Transverse colon (tissue), 3 donors: ENCODE results near the gene BRME1.

Experiments
- POLR2A ChIP-seq: fragments of 450-650 bp; IDR thresholded peaks from one replicate; pipeline ENCODE4 v1.6.1; 2016; ENCODE audit warnings: antibody characterized with exemption, mild to moderate bottlenecking, moderate library complexity
- TF ChIP-seq, protein P1 (sequence below), 5 experiments: fragments of 200-600 bp in 3 of 5; fragments of 450-650 bp in 2 of 5; sonication (generic) in 3 of 5; IDR thresholded peaks; 1 replicate in 2 of 5; 2 replicates in 3 of 5; pipeline ENCODE4 v1.5.1; 2016 to 2017; ENCODE audit warnings: antibody characterized with exemption in 5 of 5, inconsistent platforms in 3 of 5, mild to moderate bottlenecking in 2 of 5, moderate library complexity in 1 of 5

DNA sequence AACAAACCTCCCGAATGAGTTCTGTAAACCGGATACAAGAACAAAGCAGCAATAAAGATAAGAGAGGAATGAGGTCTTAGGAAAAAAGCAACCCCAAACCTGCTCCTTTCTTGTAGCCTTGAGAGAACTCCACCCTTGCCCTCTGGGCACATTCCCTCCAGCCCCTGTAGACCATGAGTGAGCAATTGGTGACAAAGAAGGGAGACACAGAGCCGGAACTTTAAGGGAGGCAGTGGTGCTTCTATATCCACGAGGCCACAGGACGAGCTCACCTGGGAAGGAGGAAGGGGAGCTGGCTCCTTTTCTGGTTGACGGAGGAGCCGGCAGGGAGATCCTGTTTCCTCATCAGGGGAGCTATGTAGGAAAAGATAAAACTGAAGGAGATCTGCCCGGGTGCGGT is 13.0 kb downstream of the BRME1 start:
- TF ChIP-seq, protein P1, sequence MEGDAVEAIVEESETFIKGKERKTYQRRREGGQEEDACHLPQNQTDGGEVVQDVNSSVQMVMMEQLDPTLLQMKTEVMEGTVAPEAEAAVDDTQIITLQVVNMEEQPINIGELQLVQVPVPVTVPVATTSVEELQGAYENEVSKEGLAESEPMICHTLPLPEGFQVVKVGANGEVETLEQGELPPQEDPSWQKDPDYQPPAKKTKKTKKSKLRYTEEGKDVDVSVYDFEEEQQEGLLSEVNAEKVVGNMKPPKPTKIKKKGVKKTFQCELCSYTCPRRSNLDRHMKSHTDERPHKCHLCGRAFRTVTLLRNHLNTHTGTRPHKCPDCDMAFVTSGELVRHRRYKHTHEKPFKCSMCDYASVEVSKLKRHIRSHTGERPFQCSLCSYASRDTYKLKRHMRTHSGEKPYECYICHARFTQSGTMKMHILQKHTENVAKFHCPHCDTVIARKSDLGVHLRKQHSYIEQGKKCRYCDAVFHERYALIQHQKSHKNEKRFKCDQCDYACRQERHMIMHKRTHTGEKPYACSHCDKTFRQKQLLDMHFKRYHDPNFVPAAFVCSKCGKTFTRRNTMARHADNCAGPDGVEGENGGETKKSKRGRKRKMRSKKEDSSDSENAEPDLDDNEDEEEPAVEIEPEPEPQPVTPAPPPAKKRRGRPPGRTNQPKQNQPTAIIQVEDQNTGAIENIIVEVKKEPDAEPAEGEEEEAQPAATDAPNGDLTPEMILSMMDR (IDR thresholded peaks at IDR 0.05), result no peak
- no peak for TF ChIP-seq POLR2A
